Right renal pelvis (tissue), 4 donors: ENCODE data around the gene TK2. TPM values are rescaled to one million over a fixed set of nuclear protein-coding genes. Genes with fewer than 3 reads are reported as not detected.
"Not testable (repeated sequence)": the region's sequence is repeated elsewhere in the genome, so short reads cannot be mapped to it uniquely, and the experiment has no call there.

Experiments used
- DNase-seq, 4 donors: peaks; one replicate each; pipeline ENCODE4 v3.0.0-alpha.2; 2013; ENCODE audit warnings: low read depth in 4 of 4, low spot score in 3 of 4, missing footprints in 1 of 4
- polyA plus RNA-seq, 4 donors: library from polyadenylated mRNA; unstranded; fragments of 120-200 nt; gene quantifications; one replicate each; pipeline ENCODE4 v1.2.1, GENCODE V29; 2013; ENCODE audit not compliant: insufficient read length in 4 of 4

The TK2 gene
- polyA plus RNA-seq, 4 donors = 31.8 to 46.7 (median 37.9) TPM

GRCh38 chr16:66471716-66472393 is 78.1 kb downstream of the TK2 start:
- DNase-seq = no peak

DNA sequence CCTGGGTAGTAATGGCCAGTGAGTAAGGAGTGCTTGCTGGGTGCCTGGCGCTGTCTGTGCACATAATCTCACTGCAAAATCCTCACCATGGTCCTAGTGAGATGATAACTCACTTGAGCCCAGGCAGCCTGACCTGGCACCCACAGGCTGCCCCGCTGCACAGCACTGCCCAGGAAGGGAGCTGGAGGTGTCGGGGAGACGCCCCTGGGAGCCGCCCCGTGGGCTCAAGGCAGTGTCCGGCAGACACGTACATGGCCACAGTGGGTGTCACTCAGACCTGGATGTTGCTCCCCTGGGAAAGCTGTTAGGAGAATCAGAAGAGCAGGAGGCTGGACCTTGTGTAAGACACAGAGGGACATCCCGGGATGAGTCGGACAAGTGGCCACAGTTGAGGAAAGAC is 78.7 kb downstream of the TK2 start:
- DNase-seq = no peak

- DNase-seq = no peak
Observed at GRCh38 chr16:66470556-66470955, 79.4 kb downstream of the TK2 start.

- DNase-seq = no peak
Observed at GRCh38 chr16:66469947-66470546, 79.9 kb downstream of the TK2 start.

DNA sequence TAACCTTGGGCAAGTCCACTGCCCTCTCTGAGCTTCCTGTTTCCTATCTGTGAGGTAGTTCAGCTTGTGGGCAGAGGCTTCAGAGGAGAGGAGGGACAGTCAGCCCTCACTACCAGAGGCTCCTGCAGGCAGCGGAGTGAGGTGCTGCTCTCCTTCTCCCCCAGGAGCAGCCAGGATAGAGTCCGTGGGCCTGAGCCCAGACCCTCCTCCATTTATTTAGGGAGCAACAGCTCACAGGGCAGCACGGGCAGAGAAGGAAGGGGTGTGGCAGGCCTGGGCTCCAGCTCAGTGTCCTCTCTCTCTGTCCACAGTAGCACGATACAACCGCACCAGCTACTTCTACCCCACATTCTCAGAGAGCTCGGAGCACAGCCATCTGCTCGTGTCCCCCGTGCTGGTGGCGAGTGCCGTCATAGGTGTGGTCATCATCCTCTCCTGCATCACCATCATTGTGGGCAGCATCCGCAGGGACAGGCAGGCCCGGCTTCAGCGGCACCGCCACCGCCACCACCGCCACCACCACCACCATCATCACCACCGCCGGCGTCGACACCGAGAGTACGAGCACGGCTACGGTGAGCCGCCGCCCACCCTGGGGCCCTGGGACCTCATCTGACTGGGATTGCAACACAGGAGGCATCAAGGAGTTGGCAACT is 80.5 kb downstream of the TK2 start:
- DNase-seq = no peak

- DNase-seq = no peak
Observed at GRCh38 chr16:66468321-66468965, 81.5 kb downstream of the TK2 start.

GRCh38 chr16:66467611-66468010 is 82.3 kb downstream of the TK2 start:
- DNase-seq = no peak

GRCh38 chr16:66466636-66467035 is 83.3 kb downstream of the TK2 start:
- not testable (repeated sequence) for DNase-seq

DNA sequence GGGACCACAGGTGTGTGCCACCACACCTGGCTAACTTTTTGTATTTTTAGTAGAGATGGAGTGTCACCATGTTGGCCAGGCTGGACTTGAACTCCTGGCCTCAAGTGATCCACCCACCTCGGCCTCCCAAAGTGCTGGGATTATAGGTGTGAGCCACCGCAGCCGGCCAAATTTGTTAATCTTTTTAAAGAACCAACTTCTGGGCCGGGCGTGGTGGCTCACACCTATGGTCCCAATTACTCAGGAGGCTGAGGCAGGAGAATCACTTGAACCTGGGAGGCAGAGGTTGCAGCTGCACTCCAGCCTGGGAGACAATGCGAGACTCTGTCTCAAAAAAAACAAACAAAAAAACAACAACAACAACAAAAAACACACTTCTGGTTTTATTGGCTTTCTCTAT is 84.0 kb downstream of the TK2 start:
- not testable (repeated sequence) for DNase-seq

GRCh38 chr16:66462912-66463311 is 87.0 kb downstream of the TK2 start:
- no peak for DNase-seq

GRCh38 chr16:66460703-66461102 is 89.2 kb downstream of the TK2 start:
- no peak for DNase-seq

DNA sequence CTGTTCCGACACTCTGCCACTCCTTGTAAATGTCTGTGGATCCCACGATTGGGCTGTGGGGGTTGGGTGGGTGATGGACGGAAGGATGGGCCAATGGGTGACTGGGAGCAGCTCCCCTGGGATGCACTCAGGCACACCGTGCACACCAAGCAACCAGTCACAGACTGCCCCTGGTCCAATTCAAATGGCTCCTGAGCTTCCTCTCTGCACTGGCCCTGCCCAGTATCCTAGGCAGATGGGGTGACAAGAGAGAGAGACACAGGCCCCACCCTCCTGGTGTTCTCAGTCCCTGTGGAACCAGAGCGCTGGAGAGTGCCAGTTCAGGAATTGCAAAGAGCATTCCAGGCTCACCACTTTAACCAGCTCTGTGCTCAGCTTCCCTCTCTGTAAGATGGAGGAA is 90.0 kb downstream of the TK2 start:
- no peak for DNase-seq

- DNase-seq = no peak
Observed at GRCh38 chr16:66458853-66459252, 91.1 kb downstream of the TK2 start.

DNA sequence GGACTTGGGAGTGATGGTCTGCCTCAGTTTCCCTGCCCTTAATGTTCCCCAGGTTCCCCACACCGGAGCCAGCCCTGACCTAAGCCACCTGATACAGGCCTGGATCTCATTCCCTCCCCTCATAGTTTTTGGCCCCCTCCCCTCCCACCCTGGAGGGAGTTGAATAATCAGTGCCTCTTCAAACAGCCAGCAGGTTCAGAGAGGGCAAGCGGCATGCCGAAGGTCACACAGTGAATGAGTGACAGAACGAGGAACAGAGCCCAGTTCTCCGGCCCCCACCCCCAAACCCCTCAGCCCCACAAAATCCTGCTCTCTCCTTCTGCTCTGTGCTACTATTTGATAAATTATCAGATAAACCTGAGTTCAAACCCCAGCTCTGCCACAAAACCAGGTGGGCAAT is 91.6 kb downstream of the TK2 start:
- no peak for DNase-seq

Other genes with a start within 250 kb of the TK2 start
- 10 to 100 TPM; 65.9 to 74.6 (median 67.1) TPM for gene CDH5, start 183.4 kb downstream of the TK2 start, polyA plus RNA-seq
- 1 to 10 TPM; 1.1 to 1.9 (median 1.4) TPM for gene BEAN1, start 122.8 kb downstream of the TK2 start, polyA plus RNA-seq
- 10 to 100 TPM; 34.2 to 42.5 (median 35.8) TPM for gene CKLF, start 2.5 kb upstream of the TK2 start, polyA plus RNA-seq
- 1 to 10 TPM; 5.5 to 7.6 (median 6.0) TPM for gene CMTM1, start 16.3 kb upstream of the TK2 start, polyA plus RNA-seq
- gene CMTM2, start 29.3 kb upstream of the TK2 start, polyA plus RNA-seq = under 1 TPM in 3 of 4 donors, not detected in 1; 0.39 to 0.75 (median 0.45) TPM
- gene CMTM3, start 54.6 kb upstream of the TK2 start, polyA plus RNA-seq = 10 to 100 TPM; 64.7 to 80.6 (median 69.9) TPM
- 10 to 100 TPM; 67.3 to 76.9 (median 72.7) TPM for gene CMTM4, start 146.6 kb upstream of the TK2 start, polyA plus RNA-seq
- gene DYNC1LI2, start 201.5 kb upstream of the TK2 start, polyA plus RNA-seq = 100 to 1,000 TPM; 101 to 135 (median 112) TPM